A549 (cell line): ENCODE results near the gene PAQR5. TPM values are rescaled to one million over a fixed set of nuclear protein-coding genes. Genes with fewer than 3 reads are reported as not detected.
A peak's percentile ranks its signal among the peaks of the same experiment; 100 is the strongest.

Experiments
- ATAC-seq, 2 experiments: fragments of 200-7000 bp in 1 of 2; fragments of >200 bp in 1 of 2; cut with Nextera tagmentation in 1 of 2; cut with Tn5 transposase in 1 of 2; 3 replicates each; pipeline versions ENCODE4 v1.8.0 to v1.9.1; 2018 to 2020; ENCODE audit warnings: mild to moderate bottlenecking in 1 of 2, moderate library complexity in 1 of 2
- CTCF ChIA-PET: fragments of 300-600 bp; sonication (Branson Sonifier 250); formaldehyde crosslinking; extraction: SDS; loops from one replicate; lab custom pipeline; 2021; ENCODE audit warnings: antibody characterized with exemption, inconsistent platforms; lab: Yijun Ruan, JAX
- POLR2A ChIA-PET: fragments of 350-600 bp; formaldehyde crosslinking; extraction: SDS; loops from one replicate; lab custom pipeline; 2021; ENCODE audit warnings: antibody characterized with exemption, inconsistent platforms; lab: Yijun Ruan, JAX
- DNase-seq, 2 experiments: peaks; one replicate each; pipeline versions ENCODE4 v3.0.0 to v3.0.0-alpha.2; 2011 to 2016; ENCODE audit warnings: low read depth in 1 of 2, low spot score in 1 of 2
- FAIRE-seq: peaks from 2 replicates; lab custom pipeline; 2011; peaks lifted over from hg19 to GRCh38; lab: Jason Lieb, UNC
- H3K27ac ChIP-seq, 2 experiments: fragments of >200 bp; sonication (Bioruptor Twin); formaldehyde crosslinking; 3 replicates each; pipeline ENCODE4 v1.5.1; 2016 to 2017
- H3K4me1 ChIP-seq: fragments of >200 bp; sonication (Bioruptor Twin); formaldehyde crosslinking; 3 replicates; pipeline ENCODE4 v1.6.1; 2016
- H3K4me2 ChIP-seq: fragments of >200 bp; sonication (Bioruptor Twin); formaldehyde crosslinking; 3 replicates; pipeline ENCODE4 v1.6.1; 2016
- H3K4me3 ChIP-seq: fragments of >200 bp; sonication (Bioruptor Twin); formaldehyde crosslinking; 3 replicates; pipeline ENCODE4 v1.5.1; 2016
- H3K9me3 ChIP-seq: fragments of >200 bp; sonication (Bioruptor Twin); formaldehyde crosslinking; 3 replicates; pipeline ENCODE4 v1.6.1; 2016
- BHLHE40 ChIP-seq: IDR thresholded peaks from 2 replicates; pipeline ENCODE4 v1.6.1; 2012; ENCODE audit warnings: low read depth, low read length, inconsistent platforms
- CBX8 ChIP-seq: fragments of 200-600 bp; sonication (generic); IDR thresholded peaks from 2 replicates; pipeline ENCODE4 v1.6.1; 2016
- EHMT2 ChIP-seq: fragments of 200-600 bp; sonication (generic); IDR thresholded peaks from 2 replicates; pipeline ENCODE4 v1.6.1; 2016; ENCODE audit warnings: antibody characterized with exemption, low read depth, mild to moderate bottlenecking, moderate library complexity
- ESRRA ChIP-seq: fragments of 150-350 bp; IDR thresholded peaks from 2 replicates; pipeline ENCODE4 v1.6.1; 2014; ENCODE audit warnings: mild to moderate bottlenecking, low read length, borderline replicate concordance
- GATA3 ChIP-seq: IDR thresholded peaks from 2 replicates; pipeline ENCODE4 v1.6.1; 2012; ENCODE audit warnings: borderline replicate concordance
- HOXA7 ChIP-seq: fragments of 250-450 bp; sonication (Bioruptor Pico); IDR thresholded peaks from 2 replicates; pipeline ENCODE4 v1.5.0; 2020; ENCODE audit warnings: mild to moderate bottlenecking, moderate library complexity
- HOXB5 ChIP-seq: fragments of 250-450 bp; sonication (Bioruptor Pico); IDR thresholded peaks from 2 replicates; pipeline ENCODE4 v1.5.0; 2020; ENCODE audit warnings: mild to moderate bottlenecking, moderate library complexity
- PHF8 ChIP-seq: fragments of 200-600 bp; sonication (generic); IDR thresholded peaks from 2 replicates; pipeline ENCODE4 v1.6.1; 2016; ENCODE audit warnings: low read depth, mild to moderate bottlenecking, antibody characterized with exemption, moderate library complexity, borderline replicate concordance
- RAD21 ChIP-seq, 2 experiments: fragments of >200 bp in 1 of 2; sonication (Bioruptor Twin) in 1 of 2; formaldehyde crosslinking in 1 of 2; IDR thresholded peaks in 1 of 2; conservative IDR thresholded peaks in 1 of 2; 2 replicates in 1 of 2; 3 replicates in 1 of 2; pipeline ENCODE4 v1.6.1; 2012 to 2018; ENCODE audit warnings: inconsistent platforms in 1 of 2
- RARB ChIP-seq: fragments of 250-450 bp; sonication (Bioruptor Pico); IDR thresholded peaks from 2 replicates; pipeline ENCODE4 v1.8.0; 2021; ENCODE audit warnings: mild to moderate bottlenecking, moderate library complexity
- RCOR1 ChIP-seq: fragments of 150-350 bp; IDR thresholded peaks from 2 replicates; pipeline ENCODE4 v1.6.1; 2014; ENCODE audit warnings: antibody characterized with exemption, low read length, low read depth
- REST ChIP-seq: fragments of 200-600 bp; sonication (generic); IDR thresholded peaks from 2 replicates; pipeline ENCODE4 v1.6.1; 2016; ENCODE audit warnings: antibody characterized with exemption, mild to moderate bottlenecking, moderate library complexity
- RNF2 ChIP-seq: fragments of 200-600 bp; sonication (generic); IDR thresholded peaks from 2 replicates; pipeline ENCODE4 v1.6.1; 2016; ENCODE audit warnings: low read depth, mild to moderate bottlenecking, antibody characterized with exemption, moderate library complexity, borderline replicate concordance
- TP53 ChIP-seq: fragments of 250-450 bp; sonication (Bioruptor Pico); IDR thresholded peaks from 2 replicates; pipeline ENCODE4 v1.5.0; 2021; ENCODE audit warnings: mild to moderate bottlenecking, moderate library complexity
- ZC3H11A ChIP-seq: fragments of 450-650 bp; IDR thresholded peaks from 2 replicates; pipeline ENCODE4 v1.6.1; 2014; ENCODE audit warnings: antibody characterized with exemption, mild to moderate bottlenecking
- ZNF302 ChIP-seq: fragments of 250-450 bp; sonication (Bioruptor Pico); IDR thresholded peaks from 2 replicates; pipeline ENCODE4 v1.9.0; 2021; ENCODE audit warnings: inconsistent platforms, mild to moderate bottlenecking, moderate library complexity
- WGBS: methylation state at CpG from one replicate; pipeline ENCODE4 v1.1.6; 2017; ENCODE audit errors: missing lambda C conversion rate; 5-methylcytosine and 5-hydroxymethylcytosine counted together
- polyA plus RNA-seq, 4 experiments: library from polyadenylated mRNA; depleted of rRNA in 3 of 4; stranded (reverse); fragments of >200 nt; fragmentation: RNase III in 1 of 4; extraction: RNeasy Plus Mini Kit Qiagen cat#74134 plus additional on column Dnase treatment in 1 of 4; gene quantifications; 2 replicates in 3 of 4; 3 replicates in 1 of 4; pipeline ENCODE4 v1.2.3, GENCODE V29; 2011 to 2017
- TF ChIP-seq, protein P1 (sequence below): fragments of >200 bp; sonication (Bioruptor Twin); formaldehyde crosslinking; IDR thresholded peaks from 3 replicates; pipeline ENCODE4 v1.5.1; 2016
- TF ChIP-seq, protein P2 (sequence below): fragments of 250-450 bp; sonication (Bioruptor Pico); IDR thresholded peaks from 2 replicates; pipeline ENCODE4 v1.5.0; 2021; ENCODE audit warnings: mild to moderate bottlenecking, moderate library complexity, borderline replicate concordance

The PAQR5 gene
- polyA plus RNA-seq, 2 of the 4 experiments (the other 2 are of a cell fraction) = 104 to 114 TPM

GRCh38 chr15:69450968-69451695 lies 152.4 kb downstream of the PAQR5 start:
- ChIA-PET CTCF (interaction anchor here (0.9 to 5.2 kb wide), 8 partner anchors 11 to 419 kb away, joined by 3 to 41 read pairs (median 3); no protein-coding TSS in a partner anchor), POLR2A (interaction anchor here (0.7 to 4.2 kb wide), 5 partner anchors 12 to 1452 kb away, joined by 3 to 112 read pairs (median 4); partner anchors contain the start of gene KIF23)
- no peak for ATAC-seq
- no peak for DNase-seq
- no peak for FAIRE-seq
- H3K4me1 ChIP-seq = peaks cover 31% of the 10 kb centered on the region
- no peaks in the 10 kb centered on the region for H3K9me3 ChIP-seq
- H3K4me2 ChIP-seq = peak overlapping the region; percentile 82
- peak overlapping the region; percentile 90 to 93; a peak in 4 of 6 replicates for H3K27ac ChIP-seq
- H3K4me3 ChIP-seq = no peak overlapping the region
- TF ChIP-seq RARB (no peak; the same call in 1 of the 2 replicates), HOXA7 (CRISPR knock-in tag) (no peak), GATA3 (no peak), ESRRA (no peak), CBX8 (no peak), BHLHE40 (no peak), ZNF302 (CRISPR knock-in tag) (no peak), REST (no peak), RCOR1 (no peak), EHMT2 (no peak), HOXB5 (CRISPR knock-in tag) (no peak), RAD21 (conservative IDR thresholded peaks at IDR 0.05 in 1 of 2, IDR thresholded peaks at IDR 0.05 in 1 of 2) (no peak), PHF8 (no peak), RNF2 (no peak), TP53 (CRISPR knock-in tag) (no peak), ZC3H11A (no peak)
- TF ChIP-seq, protein P1, sequence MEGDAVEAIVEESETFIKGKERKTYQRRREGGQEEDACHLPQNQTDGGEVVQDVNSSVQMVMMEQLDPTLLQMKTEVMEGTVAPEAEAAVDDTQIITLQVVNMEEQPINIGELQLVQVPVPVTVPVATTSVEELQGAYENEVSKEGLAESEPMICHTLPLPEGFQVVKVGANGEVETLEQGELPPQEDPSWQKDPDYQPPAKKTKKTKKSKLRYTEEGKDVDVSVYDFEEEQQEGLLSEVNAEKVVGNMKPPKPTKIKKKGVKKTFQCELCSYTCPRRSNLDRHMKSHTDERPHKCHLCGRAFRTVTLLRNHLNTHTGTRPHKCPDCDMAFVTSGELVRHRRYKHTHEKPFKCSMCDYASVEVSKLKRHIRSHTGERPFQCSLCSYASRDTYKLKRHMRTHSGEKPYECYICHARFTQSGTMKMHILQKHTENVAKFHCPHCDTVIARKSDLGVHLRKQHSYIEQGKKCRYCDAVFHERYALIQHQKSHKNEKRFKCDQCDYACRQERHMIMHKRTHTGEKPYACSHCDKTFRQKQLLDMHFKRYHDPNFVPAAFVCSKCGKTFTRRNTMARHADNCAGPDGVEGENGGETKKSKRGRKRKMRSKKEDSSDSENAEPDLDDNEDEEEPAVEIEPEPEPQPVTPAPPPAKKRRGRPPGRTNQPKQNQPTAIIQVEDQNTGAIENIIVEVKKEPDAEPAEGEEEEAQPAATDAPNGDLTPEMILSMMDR = no peak
- TF ChIP-seq, protein P2, sequence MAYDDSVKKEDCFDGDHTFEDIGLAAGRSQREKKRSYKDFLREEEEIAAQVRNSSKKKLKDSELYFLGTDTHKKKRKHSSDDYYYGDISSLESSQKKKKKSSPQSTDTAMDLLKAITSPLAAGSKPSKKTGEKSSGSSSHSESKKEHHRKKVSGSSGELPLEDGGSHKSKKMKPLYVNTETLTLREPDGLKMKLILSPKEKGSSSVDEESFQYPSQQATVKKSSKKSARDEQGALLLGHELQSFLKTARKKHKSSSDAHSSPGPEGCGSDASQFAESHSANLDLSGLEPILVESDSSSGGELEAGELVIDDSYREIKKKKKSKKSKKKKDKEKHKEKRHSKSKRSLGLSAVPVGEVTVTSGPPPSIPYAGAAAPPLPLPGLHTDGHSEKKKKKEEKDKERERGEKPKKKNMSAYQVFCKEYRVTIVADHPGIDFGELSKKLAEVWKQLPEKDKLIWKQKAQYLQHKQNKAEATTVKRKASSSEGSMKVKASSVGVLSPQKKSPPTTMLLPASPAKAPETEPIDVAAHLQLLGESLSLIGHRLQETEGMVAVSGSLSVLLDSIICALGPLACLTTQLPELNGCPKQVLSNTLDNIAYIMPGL (CRISPR knock-in tag) = no peak
- 81% methylated on average over 12 of the region's 12 CpGs for WGBS
